GM12892 (cell line): Measurements from ENCODE around the gene CCNB2.

ENCODE experiments used
- POLR2A ChIP-seq: IDR thresholded peaks from 2 replicates; pipeline ENCODE4 v1.6.1; 2011; ENCODE audit warnings: low read depth, low read length, control low read depth
- POLR2AphosphoS5 ChIP-seq: IDR thresholded peaks from 2 replicates; pipeline ENCODE4 v1.6.1; 2011; ENCODE audit warnings: low read depth, low read length, control low read depth

DNA sequence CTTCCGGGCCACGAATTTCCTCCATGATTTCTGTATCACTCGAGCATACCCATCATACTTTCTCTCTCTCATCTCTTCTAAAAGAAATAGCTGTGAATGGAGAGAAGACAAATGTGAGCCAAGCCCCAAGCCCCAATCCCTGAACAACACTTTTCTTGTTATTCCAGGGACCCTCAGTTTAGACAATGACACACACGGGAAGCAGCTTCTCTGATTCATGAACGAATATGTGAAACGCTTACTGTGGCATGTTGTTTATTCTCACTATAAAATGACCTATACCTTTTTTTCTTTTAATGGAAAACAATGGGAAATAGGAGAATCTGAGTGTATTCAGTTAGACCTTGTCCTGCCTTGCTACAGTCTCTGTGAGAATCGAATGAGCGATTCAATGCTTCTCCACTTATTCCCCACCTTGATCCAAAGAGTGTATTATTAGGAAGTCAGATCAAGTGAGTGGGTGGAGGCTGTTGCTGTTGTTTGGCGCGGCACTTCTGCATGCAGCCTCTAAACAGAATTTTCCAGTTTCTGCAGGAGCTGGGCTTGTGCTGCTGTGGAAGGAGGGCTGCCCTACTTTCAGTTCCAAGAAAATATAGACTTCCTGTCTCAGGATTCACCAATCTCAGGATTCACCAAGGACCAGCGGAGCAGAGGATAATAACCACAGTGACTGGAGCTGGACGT lies 69.3 kb downstream of the CCNB2 start:
- TF ChIP-seq POLR2A, result no peak
- TF ChIP-seq POLR2AphosphoS5, result no peak
